Endothelial cell of hepatic sinusoid (primary cell): Measurements from ENCODE around the gene SYT6.

Experiments
- in situ Hi-C: cut with HindIII; loops from 2 replicates; pipeline ENCODE4 v1.10.0; 2017; ENCODE audit warnings: low sequenced_read_pairs

The SYT6 gene

GRCh38 chr1:114122941-114123618 is 30.6 kb downstream of the SYT6 start:
- in situ Hi-C loops, result no loop called here

DNA sequence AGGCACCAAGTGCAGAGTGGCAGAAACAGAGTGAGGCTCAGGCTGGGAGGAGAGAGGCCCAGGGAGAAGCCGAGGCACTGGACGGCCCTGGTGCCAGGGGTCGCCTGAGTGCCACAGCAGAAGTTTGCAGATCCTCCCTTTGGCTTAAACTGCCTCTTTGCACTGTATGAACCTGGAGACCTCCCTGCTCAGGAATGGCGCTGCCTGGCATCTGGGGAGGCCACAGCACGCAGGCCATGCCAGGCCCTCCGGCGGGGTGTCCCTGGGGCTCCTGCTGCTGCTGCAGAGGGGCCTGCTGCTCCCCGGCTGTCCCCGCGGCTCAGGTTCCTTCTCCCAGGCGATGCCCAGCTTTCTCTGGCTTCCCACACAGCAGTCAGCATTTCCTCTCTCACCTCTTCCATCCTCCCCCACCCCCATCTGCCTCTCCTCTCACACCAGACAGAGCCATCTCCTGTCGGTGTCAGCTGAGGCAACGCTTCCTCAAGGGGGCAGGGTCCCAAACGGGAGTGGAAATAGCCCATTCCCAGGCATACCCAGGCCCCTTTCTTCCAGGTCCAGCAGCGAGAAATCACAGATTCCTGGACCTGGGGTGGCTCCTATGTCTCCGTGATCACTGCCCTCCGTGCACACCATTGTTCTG is 35.2 kb downstream of the SYT6 start:
- in situ Hi-C loops, result no loop called here

GRCh38 chr1:114117654-114118053 is 36.0 kb downstream of the SYT6 start:
- in situ Hi-C loops, result no loop called here

- in situ Hi-C loops, result no loop called here
Measured at GRCh38 chr1:114116086-114116485, 37.6 kb downstream of the SYT6 start.

DNA sequence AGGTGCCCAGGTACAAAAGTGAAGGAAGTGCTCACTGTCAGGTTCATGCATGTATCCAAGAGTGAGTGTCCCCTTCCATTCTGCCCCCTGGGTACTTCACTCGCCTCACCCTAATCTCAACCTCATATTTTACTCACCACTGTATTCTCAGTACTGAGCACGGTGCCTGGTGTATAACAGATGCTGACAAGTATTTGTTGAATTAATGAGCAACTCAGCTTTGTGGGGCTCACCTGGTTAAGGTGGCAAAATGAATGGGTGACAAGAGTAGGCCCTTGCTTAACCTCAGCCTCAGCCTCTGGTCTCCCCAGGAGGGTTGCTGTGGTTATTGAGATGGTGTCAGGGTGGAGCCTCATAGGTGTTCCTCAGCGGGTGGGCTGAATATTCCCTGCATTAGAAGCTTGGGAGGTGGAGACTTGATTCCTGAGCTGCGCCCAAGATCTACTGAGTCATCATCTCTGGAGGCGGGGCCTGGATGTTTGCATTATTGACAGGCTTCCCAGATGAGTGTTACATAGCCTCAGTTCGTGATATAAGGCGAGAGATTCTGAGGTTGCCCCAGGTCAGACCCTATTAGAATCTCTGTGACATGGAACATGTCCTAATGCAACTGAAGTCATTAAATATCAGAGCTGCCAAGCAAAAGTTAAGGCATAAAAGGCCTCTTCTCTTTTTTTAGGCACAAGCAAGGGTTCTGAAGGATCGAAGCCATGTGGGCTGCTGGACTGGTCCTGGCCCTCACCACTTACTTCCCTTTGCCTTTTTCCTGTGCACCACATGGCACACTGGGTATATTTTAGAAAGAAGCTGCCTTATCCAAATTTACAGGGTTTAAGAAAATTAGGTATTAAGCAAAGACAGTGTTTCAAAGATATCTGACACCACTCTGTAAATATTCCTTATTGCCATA is 39.2 kb downstream of the SYT6 start:
- in situ Hi-C loops, result no loop called here

DNA sequence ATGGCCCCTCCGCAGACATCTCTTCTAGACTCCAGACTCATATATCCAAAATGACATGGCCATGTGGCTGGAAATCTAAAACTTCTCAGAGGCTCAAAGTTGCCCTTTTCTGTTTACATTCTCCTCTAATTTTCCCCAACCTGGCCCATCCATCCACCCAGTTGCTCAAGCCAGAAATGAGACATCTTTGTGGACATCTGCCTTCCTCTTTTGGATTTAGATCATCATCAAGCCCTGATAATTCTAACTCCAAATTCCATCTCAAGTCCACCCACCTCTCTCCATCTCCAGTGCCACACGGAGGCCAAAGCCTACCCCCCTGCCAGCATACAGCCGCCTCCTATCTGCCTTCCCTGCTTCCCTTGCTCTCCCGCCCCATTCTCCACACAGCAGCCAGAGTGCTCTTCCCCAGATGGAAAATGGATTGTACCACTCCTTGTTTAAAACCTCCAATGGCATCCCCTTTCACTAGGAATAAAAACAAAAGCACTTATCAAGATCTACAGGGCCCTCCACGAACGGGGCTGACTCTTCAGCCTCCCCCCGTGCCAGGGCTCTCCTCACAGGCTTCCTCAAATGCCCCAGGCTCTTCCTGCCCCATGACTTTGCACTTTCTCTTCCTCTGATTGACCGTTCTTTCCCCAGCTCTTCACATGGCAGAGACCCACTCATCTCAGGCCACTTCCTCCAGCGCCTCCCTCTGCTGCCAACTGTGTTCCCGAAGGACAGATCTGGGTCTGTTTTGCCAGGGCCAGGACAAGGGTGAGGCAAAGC is 40.1 kb downstream of the SYT6 start:
- in situ Hi-C loops, result no loop called here

DNA sequence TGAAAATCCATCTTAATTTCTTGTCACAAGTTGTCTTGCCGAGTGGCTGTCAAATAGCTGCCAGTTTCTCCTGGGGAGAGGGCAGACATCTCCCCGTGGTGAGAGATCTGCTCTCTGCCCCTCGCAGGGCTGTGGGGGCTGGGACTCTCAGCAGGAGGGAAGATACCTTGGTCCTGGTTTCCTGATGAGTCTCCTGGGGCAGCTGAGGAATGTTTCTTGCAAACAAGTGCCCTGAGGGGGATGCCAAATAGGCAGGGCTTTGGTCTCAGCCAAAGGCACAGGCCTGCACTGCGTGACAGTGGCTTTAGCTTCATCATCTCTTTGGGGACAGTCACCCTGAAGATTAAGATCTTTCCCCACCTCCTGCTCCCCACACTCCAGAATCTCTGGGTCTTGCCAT is 40.9 kb downstream of the SYT6 start:
- in situ Hi-C loops, result no loop called here

- in situ Hi-C loops, result no loop called here
Measured at GRCh38 chr1:114111731-114112641, 41.7 kb downstream of the SYT6 start.

GRCh38 chr1:114109981-114110380 is 43.7 kb downstream of the SYT6 start:
- in situ Hi-C loops, result no loop called here

GRCh38 chr1:114108751-114109255 is 44.9 kb downstream of the SYT6 start:
- in situ Hi-C loops, result no loop called here

DNA sequence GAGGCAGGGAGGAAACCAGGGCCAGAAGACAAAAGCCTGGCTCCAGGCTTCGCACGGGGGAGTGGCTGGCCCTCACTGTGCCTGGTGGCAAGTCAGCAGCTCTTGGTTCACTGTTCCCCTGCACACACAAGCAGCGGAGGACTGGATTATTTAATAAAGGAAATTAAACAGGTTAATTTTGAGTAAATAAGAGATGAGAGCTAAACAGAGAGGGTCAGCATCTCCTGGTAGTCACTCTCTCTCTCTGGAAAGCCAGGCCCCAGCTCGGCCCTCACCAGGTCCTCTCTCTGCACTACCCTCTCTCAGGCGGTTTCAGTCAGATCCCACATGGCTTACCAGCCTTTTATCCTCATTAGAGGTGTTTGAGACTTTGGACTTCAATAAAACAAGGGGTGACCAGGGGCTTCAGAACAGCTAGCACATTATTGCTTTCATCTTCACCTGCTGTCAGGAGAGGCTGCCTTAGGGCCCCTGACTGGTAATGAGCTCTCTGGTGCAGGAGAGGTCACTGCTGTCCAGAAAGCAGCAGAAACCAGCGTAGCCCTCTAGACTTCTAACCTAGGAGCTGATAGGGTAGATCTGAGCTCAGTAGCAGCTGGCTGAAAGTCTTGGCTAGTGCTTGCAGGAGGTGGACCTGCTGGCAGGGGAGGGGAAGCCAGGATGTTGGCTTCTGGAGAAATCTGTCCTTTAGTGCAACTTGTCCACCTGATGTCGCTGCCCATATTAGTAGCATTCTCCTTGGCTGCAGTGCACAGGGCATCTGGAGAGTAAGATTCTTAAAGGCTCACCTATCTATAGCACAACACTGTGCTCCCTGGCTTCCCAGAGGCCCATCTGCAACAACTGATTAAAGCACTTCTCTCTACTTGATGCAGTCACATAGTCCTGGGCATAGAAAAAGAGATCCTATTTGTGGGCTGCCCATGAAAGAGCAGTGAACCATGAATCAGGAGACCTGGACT is 45.9 kb downstream of the SYT6 start:
- in situ Hi-C loops, result no loop called here

DNA sequence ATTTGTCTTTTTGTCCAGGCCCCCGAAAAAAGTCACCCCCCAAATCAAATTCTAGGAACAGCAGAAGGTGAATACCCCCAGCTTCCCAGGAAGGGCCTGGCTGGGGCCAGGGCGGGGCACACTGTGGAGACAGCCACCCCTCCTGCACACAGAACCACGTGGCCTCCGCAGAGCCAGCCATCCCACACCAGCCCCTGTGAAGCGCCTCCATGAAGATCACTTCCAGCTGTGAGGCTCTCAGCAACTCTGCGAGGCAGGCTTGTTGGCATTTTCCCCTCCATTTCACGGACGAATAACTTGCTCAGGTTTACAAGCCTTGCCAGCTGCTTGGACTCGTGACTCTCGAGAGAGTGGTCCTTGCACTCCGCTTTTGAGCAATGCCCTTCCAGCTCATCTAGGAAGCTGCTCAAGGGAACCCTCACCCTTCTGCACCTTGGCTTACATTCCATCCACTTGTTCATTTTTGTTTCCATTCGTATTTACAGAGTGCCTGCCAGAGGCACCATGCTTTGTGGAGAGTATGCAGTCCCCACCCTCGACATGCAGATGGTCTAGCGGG is 48.2 kb downstream of the SYT6 start:
- in situ Hi-C loops, result no loop called here

- in situ Hi-C loops, result no loop called here
Measured at GRCh38 chr1:114104949-114105348, 48.7 kb downstream of the SYT6 start.

GRCh38 chr1:114103992-114104391 is 49.7 kb downstream of the SYT6 start:
- in situ Hi-C loops, result no loop called here

DNA sequence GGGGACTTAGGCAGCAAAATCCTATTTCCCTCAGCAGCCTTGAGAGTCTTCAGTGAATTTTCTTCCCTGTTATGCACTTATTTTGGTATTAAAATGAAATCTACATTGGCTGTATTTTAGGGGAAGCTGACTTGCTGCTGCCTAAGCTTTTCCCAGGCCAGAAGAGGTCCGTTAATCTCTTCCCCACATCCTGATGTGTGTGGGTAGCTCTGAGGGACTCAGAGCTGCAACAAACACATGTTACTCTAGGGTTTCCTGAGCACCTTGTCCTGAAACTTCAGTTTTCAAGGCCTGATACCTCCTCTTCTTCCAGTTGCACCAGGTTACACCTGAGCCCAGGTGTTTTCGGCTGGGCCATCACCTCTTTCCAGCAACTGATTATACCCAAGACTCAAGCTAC is 51.5 kb downstream of the SYT6 start:
- in situ Hi-C loops, result no loop called here

DNA sequence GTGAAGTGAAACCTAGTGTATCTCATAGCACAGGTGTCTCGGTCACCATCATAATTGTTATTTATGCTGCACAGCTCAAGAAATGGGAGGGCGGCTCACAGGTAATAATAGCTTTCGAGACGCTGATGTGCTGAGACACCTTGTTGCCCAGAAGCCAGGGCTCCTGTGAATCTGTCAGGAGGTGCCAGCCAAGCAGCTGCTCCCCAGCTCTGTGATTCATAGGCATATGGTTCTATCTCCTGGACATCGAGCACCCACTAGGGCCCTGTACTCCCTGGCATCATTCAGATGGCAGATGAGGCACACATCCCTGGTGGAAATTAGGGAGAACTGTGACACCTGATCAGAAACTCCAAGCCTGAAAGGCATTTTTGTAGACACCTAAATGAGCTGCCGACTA is 53.5 kb downstream of the SYT6 start:
- in situ Hi-C loops, result no loop called here

GRCh38 chr1:114099268-114099667 is 54.4 kb downstream of the SYT6 start:
- in situ Hi-C loops, result no loop called here

DNA sequence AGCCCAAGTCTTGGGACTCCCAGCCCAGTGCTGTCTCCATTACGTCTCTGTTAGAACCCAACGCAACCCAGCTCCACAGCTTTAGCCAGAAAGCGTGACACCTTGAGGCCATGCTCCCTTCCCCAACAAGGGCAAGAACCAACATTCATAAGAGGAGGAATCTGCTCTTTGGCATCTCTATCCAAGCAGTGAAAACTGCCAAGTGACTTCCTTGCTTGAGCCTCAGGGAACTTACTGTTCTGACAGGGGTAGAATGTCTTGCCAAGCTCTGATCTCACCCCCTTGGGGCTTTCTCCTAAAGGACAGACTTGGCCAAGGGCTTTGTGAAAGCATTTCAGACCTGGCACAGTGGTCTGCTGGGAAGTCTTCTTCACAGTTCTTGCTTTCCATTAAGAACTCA is 56.6 kb downstream of the SYT6 start:
- in situ Hi-C loops, result no loop called here
